WI38 (cell line): ENCODE measurements around the gene AURKB.

Experiments
- H3K4me3 ChIP-seq: 2 replicates; pipeline ENCODE4 v1.5.1; 2011; ENCODE audit warnings: low read depth, mild to moderate bottlenecking, control low read depth, low read length
- TF ChIP-seq, protein P1 (sequence below): IDR thresholded peaks from 2 replicates; pipeline ENCODE4 v1.5.1; 2012; ENCODE audit warnings: low read depth, mild to moderate bottlenecking, control low read depth, low read length

The AURKB gene

DNA sequence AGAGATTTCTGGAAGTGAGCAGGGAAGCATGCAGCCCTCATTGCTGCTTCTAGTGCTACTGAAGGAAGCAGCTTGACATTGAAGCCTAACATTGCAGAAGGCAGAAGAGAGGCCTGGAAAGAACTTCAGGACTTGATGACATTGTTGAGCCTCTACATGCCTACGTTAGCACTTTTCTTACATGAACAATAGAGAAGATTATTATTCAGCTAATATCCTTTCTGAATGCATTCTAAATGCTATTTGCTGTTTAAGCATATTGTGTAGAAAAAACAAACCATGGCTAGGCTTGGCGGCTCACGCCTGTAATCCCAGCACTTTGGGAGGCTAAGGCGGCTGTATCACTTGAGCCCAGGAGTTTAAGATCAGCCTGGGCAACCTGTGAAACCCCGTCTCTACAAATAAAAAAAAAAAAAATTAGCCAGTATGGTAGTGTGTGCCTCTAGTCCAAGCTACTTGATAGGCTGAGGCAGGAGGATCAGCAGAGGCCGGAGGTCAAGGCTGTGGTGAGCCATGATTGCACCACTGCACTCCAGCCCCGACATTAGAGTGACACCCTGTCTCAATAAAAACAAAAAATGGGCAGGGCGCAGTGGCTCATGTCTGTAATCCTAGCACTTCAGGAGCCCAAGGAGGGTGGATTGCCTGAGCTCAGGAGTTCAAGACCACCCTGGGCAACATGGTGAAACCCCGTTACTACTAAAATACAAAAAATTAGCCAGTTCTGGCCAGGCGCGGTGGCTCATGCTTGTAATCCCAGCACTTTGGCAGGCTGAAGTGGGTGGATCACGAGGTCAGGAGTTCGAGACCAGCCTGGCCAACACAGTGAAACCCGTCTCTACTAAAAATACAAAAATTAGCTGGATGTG is 2.2 kb upstream of the AURKB start:
- TF ChIP-seq, protein P1, sequence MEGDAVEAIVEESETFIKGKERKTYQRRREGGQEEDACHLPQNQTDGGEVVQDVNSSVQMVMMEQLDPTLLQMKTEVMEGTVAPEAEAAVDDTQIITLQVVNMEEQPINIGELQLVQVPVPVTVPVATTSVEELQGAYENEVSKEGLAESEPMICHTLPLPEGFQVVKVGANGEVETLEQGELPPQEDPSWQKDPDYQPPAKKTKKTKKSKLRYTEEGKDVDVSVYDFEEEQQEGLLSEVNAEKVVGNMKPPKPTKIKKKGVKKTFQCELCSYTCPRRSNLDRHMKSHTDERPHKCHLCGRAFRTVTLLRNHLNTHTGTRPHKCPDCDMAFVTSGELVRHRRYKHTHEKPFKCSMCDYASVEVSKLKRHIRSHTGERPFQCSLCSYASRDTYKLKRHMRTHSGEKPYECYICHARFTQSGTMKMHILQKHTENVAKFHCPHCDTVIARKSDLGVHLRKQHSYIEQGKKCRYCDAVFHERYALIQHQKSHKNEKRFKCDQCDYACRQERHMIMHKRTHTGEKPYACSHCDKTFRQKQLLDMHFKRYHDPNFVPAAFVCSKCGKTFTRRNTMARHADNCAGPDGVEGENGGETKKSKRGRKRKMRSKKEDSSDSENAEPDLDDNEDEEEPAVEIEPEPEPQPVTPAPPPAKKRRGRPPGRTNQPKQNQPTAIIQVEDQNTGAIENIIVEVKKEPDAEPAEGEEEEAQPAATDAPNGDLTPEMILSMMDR = no peak
- H3K4me3 ChIP-seq = no peak overlapping the region

GRCh38 chr17:8210761-8211458 is 535 bp upstream of the AURKB start:
- TF ChIP-seq, protein P1 = no peak
- H3K4me3 ChIP-seq = peak overlapping the region; percentile 79

DNA sequence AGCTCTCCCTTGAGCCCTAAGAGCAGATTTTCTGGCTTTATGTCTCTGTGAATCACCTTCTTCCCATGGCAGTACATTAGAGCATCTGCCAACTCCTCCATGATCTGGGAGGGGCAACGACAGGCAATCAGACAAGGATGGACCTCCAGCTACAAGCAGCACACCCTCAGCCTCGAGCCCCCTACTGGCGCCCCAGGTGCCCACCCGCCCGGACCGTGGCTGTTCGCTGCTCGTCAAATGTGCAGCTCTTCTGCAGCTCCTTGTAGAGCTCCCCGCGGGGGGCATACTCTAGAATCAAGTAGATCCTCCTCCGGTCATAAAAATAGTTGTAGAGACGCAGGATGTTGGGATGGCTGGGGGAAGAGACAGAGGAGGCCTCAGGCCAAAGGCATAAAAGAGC is 3.8 kb downstream of the AURKB start:
- TF ChIP-seq, protein P1 = no peak
- no peak overlapping the region for H3K4me3 ChIP-seq

DNA sequence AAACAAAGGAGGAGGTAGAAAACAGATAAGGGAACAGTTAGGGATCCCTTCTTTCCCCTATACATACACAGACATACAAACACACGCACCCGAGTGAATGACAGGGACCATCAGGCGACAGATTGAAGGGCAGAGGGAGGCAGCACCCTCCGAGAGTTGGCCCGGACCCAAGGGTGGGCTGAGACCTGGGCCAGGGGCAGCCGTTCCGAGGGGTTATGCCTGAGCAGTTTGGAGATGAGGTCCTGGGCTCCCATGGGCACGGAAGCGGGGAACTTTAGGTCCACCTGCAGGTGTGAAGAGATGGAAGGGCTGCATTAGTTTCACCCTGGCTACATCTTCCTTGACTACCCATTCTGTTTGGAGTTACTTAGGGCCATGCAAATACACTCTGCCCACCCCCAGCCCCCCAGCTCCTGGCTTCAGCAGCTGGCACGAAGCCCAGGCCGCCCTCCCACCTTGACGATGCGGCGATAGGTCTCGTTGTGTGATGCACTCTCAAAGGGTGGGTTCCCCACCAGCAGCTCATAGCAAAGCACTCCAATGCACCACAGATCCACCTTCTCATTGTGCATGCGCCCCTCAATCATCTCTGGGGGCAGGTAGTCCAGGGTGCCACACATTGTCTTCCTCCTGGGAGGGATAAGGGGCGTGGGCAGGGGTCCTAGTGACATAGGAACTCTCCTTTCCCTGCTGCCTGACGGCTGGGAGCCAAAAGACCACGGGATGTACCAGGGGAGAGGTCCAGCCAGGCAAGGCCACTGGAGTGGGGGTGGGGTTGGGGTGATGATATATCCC is 5.4 kb downstream of the AURKB start:
- H3K4me3 ChIP-seq = no peak overlapping the region
- TF ChIP-seq, protein P1 = no peak

DNA sequence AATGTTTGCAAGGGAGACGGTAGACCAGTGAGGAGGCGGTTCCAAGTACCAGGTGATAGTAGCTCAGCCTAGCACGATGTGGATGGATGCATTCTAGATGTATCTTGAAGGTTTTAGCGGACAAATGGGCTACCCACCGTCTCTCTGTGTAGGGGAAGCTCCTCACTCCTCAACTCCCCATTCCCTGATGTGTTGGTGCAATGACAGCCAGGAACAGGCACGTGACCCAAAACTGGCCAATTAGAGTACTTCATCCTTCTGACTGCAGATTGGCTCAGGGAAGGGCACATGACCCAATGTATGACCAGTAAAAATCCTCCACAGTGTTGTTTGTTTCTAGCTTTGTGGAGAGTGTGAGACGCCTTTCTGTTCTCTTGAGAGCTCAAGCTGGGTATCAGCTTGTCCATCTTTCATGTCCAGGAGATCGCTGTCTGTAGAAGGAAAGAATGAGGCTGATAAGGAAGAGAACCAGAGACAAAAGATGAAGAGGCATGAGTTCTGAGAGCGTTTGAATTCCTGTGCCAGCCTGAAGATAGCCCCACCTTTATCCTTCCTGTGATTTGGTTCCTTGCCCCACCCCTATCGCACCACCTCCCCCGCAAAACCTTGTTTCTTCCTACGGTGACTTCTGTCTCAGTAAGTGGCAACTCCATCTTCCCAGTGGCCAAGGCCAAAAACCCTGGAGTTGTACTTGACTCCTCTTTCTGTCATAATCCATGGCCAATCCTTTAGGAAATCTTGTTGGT is 18.1 kb downstream of the AURKB start:
- TF ChIP-seq, protein P1 = no peak
- H3K4me3 ChIP-seq = peak overlapping the region; percentile 34

- H3K4me3 ChIP-seq = peak overlapping the region; percentile 76
- TF ChIP-seq, protein P1 = no peak
These were observed 19.9 kb downstream of the AURKB start for GRCh38 chr17:8190506-8190905.
